ENCODE data around the gene FZD1. TPM values are rescaled to one million over a fixed set of nuclear protein-coding genes. Genes with fewer than 3 reads are reported as not detected.

Gene FZD1
- total and polyA plus RNA-seq, 2 of the 8 experiments (the other 6 are each of a cell fraction or from before 2014, with no cell fraction given) = 0.62 to 0.91 TPM

DNA sequence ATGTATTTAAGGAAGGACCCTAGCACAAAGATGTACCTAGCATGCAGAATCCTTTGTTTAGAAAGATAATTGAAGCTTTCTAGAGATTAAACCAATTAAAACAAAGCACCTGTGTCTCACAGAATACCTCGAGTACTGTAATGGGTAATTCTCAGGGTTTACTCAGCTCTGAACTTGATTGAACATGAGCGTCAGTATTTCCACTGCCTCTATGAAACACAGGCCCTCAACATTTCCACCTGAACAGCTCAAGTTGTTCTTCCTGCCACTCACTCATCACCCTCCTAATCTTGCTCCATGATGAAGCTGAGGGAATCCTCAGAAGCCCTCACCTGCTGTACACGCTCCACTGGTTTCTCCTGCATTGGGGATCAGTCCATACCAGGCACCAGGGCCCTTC, 33.7 kb upstream of the FZD1 start (continued):
- TF ChIP-seq, protein P1, sequence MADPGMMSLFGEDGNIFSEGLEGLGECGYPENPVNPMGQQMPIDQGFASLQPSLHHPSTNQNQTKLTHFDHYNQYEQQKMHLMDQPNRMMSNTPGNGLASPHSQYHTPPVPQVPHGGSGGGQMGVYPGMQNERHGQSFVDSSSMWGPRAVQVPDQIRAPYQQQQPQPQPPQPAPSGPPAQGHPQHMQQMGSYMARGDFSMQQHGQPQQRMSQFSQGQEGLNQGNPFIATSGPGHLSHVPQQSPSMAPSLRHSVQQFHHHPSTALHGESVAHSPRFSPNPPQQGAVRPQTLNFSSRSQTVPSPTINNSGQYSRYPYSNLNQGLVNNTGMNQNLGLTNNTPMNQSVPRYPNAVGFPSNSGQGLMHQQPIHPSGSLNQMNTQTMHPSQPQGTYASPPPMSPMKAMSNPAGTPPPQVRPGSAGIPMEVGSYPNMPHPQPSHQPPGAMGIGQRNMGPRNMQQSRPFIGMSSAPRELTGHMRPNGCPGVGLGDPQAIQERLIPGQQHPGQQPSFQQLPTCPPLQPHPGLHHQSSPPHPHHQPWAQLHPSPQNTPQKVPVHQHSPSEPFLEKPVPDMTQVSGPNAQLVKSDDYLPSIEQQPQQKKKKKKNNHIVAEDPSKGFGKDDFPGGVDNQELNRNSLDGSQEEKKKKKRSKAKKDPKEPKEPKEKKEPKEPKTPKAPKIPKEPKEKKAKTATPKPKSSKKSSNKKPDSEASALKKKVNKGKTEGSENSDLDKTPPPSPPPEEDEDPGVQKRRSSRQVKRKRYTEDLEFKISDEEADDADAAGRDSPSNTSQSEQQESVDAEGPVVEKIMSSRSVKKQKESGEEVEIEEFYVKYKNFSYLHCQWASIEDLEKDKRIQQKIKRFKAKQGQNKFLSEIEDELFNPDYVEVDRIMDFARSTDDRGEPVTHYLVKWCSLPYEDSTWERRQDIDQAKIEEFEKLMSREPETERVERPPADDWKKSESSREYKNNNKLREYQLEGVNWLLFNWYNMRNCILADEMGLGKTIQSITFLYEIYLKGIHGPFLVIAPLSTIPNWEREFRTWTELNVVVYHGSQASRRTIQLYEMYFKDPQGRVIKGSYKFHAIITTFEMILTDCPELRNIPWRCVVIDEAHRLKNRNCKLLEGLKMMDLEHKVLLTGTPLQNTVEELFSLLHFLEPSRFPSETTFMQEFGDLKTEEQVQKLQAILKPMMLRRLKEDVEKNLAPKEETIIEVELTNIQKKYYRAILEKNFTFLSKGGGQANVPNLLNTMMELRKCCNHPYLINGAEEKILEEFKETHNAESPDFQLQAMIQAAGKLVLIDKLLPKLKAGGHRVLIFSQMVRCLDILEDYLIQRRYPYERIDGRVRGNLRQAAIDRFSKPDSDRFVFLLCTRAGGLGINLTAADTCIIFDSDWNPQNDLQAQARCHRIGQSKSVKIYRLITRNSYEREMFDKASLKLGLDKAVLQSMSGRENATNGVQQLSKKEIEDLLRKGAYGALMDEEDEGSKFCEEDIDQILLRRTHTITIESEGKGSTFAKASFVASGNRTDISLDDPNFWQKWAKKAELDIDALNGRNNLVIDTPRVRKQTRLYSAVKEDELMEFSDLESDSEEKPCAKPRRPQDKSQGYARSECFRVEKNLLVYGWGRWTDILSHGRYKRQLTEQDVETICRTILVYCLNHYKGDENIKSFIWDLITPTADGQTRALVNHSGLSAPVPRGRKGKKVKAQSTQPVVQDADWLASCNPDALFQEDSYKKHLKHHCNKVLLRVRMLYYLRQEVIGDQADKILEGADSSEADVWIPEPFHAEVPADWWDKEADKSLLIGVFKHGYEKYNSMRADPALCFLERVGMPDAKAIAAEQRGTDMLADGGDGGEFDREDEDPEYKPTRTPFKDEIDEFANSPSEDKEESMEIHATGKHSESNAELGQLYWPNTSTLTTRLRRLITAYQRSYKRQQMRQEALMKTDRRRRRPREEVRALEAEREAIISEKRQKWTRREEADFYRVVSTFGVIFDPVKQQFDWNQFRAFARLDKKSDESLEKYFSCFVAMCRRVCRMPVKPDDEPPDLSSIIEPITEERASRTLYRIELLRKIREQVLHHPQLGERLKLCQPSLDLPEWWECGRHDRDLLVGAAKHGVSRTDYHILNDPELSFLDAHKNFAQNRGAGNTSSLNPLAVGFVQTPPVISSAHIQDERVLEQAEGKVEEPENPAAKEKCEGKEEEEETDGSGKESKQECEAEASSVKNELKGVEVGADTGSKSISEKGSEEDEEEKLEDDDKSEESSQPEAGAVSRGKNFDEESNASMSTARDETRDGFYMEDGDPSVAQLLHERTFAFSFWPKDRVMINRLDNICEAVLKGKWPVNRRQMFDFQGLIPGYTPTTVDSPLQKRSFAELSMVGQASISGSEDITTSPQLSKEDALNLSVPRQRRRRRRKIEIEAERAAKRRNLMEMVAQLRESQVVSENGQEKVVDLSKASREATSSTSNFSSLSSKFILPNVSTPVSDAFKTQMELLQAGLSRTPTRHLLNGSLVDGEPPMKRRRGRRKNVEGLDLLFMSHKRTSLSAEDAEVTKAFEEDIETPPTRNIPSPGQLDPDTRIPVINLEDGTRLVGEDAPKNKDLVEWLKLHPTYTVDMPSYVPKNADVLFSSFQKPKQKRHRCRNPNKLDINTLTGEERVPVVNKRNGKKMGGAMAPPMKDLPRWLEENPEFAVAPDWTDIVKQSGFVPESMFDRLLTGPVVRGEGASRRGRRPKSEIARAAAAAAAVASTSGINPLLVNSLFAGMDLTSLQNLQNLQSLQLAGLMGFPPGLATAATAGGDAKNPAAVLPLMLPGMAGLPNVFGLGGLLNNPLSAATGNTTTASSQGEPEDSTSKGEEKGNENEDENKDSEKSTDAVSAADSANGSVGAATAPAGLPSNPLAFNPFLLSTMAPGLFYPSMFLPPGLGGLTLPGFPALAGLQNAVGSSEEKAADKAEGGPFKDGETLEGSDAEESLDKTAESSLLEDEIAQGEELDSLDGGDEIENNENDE (IDR thresholded peaks at IDR 0.05; ENCODE audit: insufficient replicate concordance, low read length) = no peak
- TF ChIP-seq CBX8 (IDR thresholded peaks at IDR 0.05; ENCODE audit: borderline replicate concordance, low read depth, low read length) (no peak), SIRT6 (IDR thresholded peaks at IDR 0.05; ENCODE audit: low read length) (no peak), CBX5 (IDR thresholded peaks at IDR 0.05; ENCODE audit: low read depth, low read length) (no peak)
